Endodermal cell (in vitro differentiated cells): Measurements from ENCODE around the gene CEP170B. TPM values are rescaled to one million over a fixed set of nuclear protein-coding genes. Genes with fewer than 3 reads are reported as not detected.
"Not testable (repeated sequence)": the region's sequence is repeated elsewhere in the genome, so short reads cannot be mapped to it uniquely, and the experiment has no call there.

ENCODE experiments used
- DNase-seq: peaks from one replicate; pipeline ENCODE4 v3.0.0-alpha.2; 2017
- H3K27ac ChIP-seq: 2 replicates; pipeline ENCODE4 v1.5.1; 2013; ENCODE audit warnings: mild to moderate bottlenecking, low read depth, low read length, moderate library complexity
- H3K27me3 ChIP-seq: 2 replicates; pipeline ENCODE4 v1.6.1; 2013; ENCODE audit warnings: mild to moderate bottlenecking, low read length, moderate library complexity; ENCODE audit not compliant: insufficient read depth, control insufficient read depth, poor library complexity, severe bottlenecking
- H3K36me3 ChIP-seq: 2 replicates; pipeline ENCODE4 v1.7.0; 2013; ENCODE audit warnings: mild to moderate bottlenecking, low read length, moderate library complexity; ENCODE audit not compliant: control insufficient read depth, insufficient read depth
- H3K4me1 ChIP-seq: one replicate; pipeline ENCODE4 v1.7.0; 2013; ENCODE audit warnings: low read length; ENCODE audit not compliant: control insufficient read depth, insufficient read depth
- H3K4me3 ChIP-seq: 2 replicates; pipeline ENCODE4 v1.5.1; 2013; ENCODE audit warnings: mild to moderate bottlenecking, low read length, moderate library complexity
- H3K9ac ChIP-seq: 2 replicates; pipeline ENCODE4 v1.6.1; 2013; ENCODE audit warnings: mild to moderate bottlenecking, low read length, moderate library complexity; ENCODE audit not compliant: poor library complexity, severe bottlenecking; ENCODE audit errors: extremely low read depth
- H3K9me3 ChIP-seq: 2 replicates; pipeline ENCODE4 v1.6.1; 2013; ENCODE audit warnings: mild to moderate bottlenecking, low read length, moderate library complexity; ENCODE audit not compliant: control insufficient read depth
- H3K27ac Mint-ChIP-seq: 2 replicates; pipeline ENCODE4 v1.8.0; 2020; ENCODE audit warnings: mixed read lengths
- H3K27me3 Mint-ChIP-seq: 2 replicates; pipeline ENCODE4 v1.8.0; 2021; ENCODE audit warnings: mild to moderate bottlenecking, mixed read lengths; ENCODE audit not compliant: insufficient read depth
- H3K36me3 Mint-ChIP-seq: 2 replicates; pipeline ENCODE4 v1.8.0; 2020; ENCODE audit warnings: low read depth, mixed read lengths
- H3K4me1 Mint-ChIP-seq: 2 replicates; pipeline ENCODE4 v1.8.0; 2020; ENCODE audit warnings: mixed read lengths
- H3K4me3 Mint-ChIP-seq: 2 replicates; pipeline ENCODE4 v1.8.0; 2020; ENCODE audit warnings: mild to moderate bottlenecking, moderate library complexity, mixed read lengths
- H3K9me3 Mint-ChIP-seq: 2 replicates; pipeline ENCODE4 v1.8.0; 2020; ENCODE audit warnings: mild to moderate bottlenecking, mixed read lengths
- CTCF ChIP-seq: fragments of 200-600 bp; sonication (generic); conservative IDR thresholded peaks from 2 replicates; pipeline ENCODE4 v1.5.0; 2021; ENCODE audit warnings: antibody characterized with exemption, mild to moderate bottlenecking
- WGBS, 2 experiments: methylation state at CpG; one replicate each; pipeline versions ENCODE4 v1.1.5 to v1.1.7; 2013; ENCODE audit warnings: missing lambda C conversion rate in 2 of 2, mixed read lengths in 1 of 2; ENCODE audit not compliant: insufficient coverage in 1 of 2, insufficient read length in 1 of 2; 5-methylcytosine and 5-hydroxymethylcytosine counted together
- total RNA-seq, 2 donors: library from RNA; stranded (reverse); fragmentation: NEBNext Ultra II Directional in 1 of 2; extraction: Animal tissue kit (Norgen Biotek cat#: 25700) in 1 of 2; gene quantifications; 2 replicates in 1 of 2; 3 replicates in 1 of 2; pipeline ENCODE4 v1.2.1, GENCODE V29; 2021

The CEP170B gene
- total RNA-seq, 2 donors from 2014 or later: 38.9 to 43.1 TPM

DNA sequence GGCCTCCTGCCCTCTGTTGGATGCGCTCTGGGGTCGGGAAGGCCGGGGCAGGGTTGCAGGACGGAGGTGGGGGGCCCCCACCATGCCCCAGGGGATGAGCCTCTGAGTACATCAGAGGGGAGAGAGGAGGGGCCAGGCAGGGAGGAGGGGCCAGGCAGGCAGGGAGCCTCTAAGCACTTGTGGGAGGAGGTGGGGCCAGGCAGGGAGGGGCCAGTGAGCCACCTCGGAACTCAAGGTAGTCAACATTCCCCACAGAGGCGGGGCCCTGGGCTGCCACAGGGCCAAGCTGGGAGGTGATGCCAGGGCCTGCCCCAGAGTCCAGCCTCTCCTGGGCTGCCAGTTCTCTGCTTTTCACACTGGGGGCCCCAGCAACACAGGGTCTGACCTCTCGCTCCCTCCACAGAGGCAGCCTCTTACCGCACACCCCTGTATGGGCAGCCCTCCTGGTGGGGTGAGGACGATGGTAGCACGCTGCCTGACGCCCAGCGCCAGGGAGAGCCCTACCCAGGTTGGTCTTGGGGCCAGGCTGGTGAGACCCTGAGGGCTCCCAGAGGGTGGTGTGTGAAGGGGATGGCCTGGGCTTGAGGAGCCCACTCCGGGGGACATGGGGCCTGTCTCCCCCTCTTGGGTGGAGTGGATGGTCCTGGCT is 17.4 kb downstream of the CEP170B start:
- Histone ChIP-seq H3K4me3 (no peak overlapping the region), H3K9ac (no peak overlapping the region), H3K4me1 (no peaks in the 10 kb centered on the region), H3K36me3 (peaks cover 26% of the 10 kb centered on the region), H3K27me3 (no peaks in the 10 kb centered on the region), H3K9me3 (no peaks in the 10 kb centered on the region), H3K27ac (no peak overlapping the region)
- Mint-ChIP-seq H3K9me3 (no peaks in the 10 kb centered on the region), H3K27ac (no peak overlapping the region), H3K4me1 (no peaks in the 10 kb centered on the region), H3K36me3 (peaks cover 7% of the 10 kb centered on the region), H3K27me3 (no peaks in the 10 kb centered on the region), H3K4me3 (no peak overlapping the region)
- peak; percentile 91 for DNase-seq
- WGBS, 2 experiments: 48 to 80% methylated on average over 3 to 13 of the region's 13 CpGs
- no peak for TF ChIP-seq CTCF

GRCh38 chr14:104882991-104883660 is 18.1 kb downstream of the CEP170B start:
- no peaks in the 10 kb centered on the region for H3K27me3 ChIP-seq
- H3K4me1 ChIP-seq: no peaks in the 10 kb centered on the region
- no peak overlapping the region for H3K4me3 ChIP-seq
- no peak for TF ChIP-seq CTCF
- H3K27me3 Mint-ChIP-seq: no peaks in the 10 kb centered on the region
- no peak overlapping the region for H3K27ac ChIP-seq
- H3K36me3 ChIP-seq: peaks cover 23% of the 10 kb centered on the region
- no peaks in the 10 kb centered on the region for H3K9me3 ChIP-seq
- no peak overlapping the region for H3K9ac ChIP-seq
- no peaks in the 10 kb centered on the region for H3K4me1 Mint-ChIP-seq
- no peak overlapping the region for H3K27ac Mint-ChIP-seq
- no peaks in the 10 kb centered on the region for H3K9me3 Mint-ChIP-seq
- no peak overlapping the region for H3K4me3 Mint-ChIP-seq
- peaks cover 7% of the 10 kb centered on the region for H3K36me3 Mint-ChIP-seq
- WGBS, 2 experiments: 93 to 95% methylated on average over 34 to 38 of the region's 38 CpGs
- DNase-seq: peak; percentile 35

- DNase-seq: peak; percentile 33
- no peak overlapping the region for H3K9ac ChIP-seq
- WGBS, 2 experiments: 94 to 95% methylated on average over 40 to 49 of the region's 49 CpGs
- no peaks in the 10 kb centered on the region for H3K27me3 ChIP-seq
- no peaks in the 10 kb centered on the region for H3K9me3 ChIP-seq
- H3K4me1 ChIP-seq: no peaks in the 10 kb centered on the region
- no peak for TF ChIP-seq CTCF
- Mint-ChIP-seq H3K36me3 (peaks cover 7% of the 10 kb centered on the region), H3K27me3 (no peaks in the 10 kb centered on the region), H3K4me1 (no peaks in the 10 kb centered on the region), H3K27ac (no peak overlapping the region), H3K9me3 (no peaks in the 10 kb centered on the region), H3K4me3 (no peak overlapping the region)
- H3K4me3 ChIP-seq: no peak overlapping the region
- H3K36me3 ChIP-seq: peaks cover 19% of the 10 kb centered on the region
- H3K27ac ChIP-seq: no peak overlapping the region
Measured at GRCh38 chr14:104883681-104884361, 18.8 kb downstream of the CEP170B start.

GRCh38 chr14:104884381-104884780 is 19.3 kb downstream of the CEP170B start:
- not testable (repeated sequence) for H3K9me3 Mint-ChIP-seq

More at GRCh38 chr14:104884381-104884780, 19.3 kb downstream of the CEP170B start:
- H3K27me3 ChIP-seq, H3K27ac ChIP-seq, H3K27me3 Mint-ChIP-seq, DNase-seq, H3K9me3 ChIP-seq, H3K4me1 ChIP-seq, H3K4me3 Mint-ChIP-seq, H3K4me1 Mint-ChIP-seq, H3K9ac ChIP-seq, H3K36me3 Mint-ChIP-seq, H3K27ac Mint-ChIP-seq, H3K4me3 ChIP-seq: not testable (repeated sequence)
- 90 to 92% methylated on average over 6 to 24 of the region's 34 CpGs for WGBS, 2 experiments
- peaks cover 19% of the 10 kb centered on the region for H3K36me3 ChIP-seq
